ENCODE measurements around the gene LRRC25. TPM values are rescaled to one million over a fixed set of nuclear protein-coding genes. Genes with fewer than 3 reads are reported as not detected.
"Not testable (repeated sequence)": the region's sequence is repeated elsewhere in the genome, so short reads cannot be mapped to it uniquely, and the experiment has no call there.

LRRC25 gene
- polyA plus RNA-seq, 3 donors, result 0.75 to 1.6 (median 0.88) TPM

- not testable (repeated sequence) for DNase-seq (ENCODE audit: extremely low read depth in 1 of 11, low read depth in 9 of 11, low spot score in 4 of 11)
These were observed 33.1 kb downstream of the LRRC25 start for GRCh38 chr19:18364277-18364825.

GRCh38 chr19:18363787-18364186, 33.6 kb downstream of the LRRC25 start:
- no peak for DNase-seq (ENCODE audit: extremely low read depth in 1 of 11, low read depth in 9 of 11, low spot score in 4 of 11)

GRCh38 chr19:18362934-18363542, 34.4 kb downstream of the LRRC25 start:
- no peak for DNase-seq (ENCODE audit: extremely low read depth in 1 of 11, low read depth in 9 of 11, low spot score in 4 of 11)

- DNase-seq (ENCODE audit: extremely low read depth in 1 of 11, low read depth in 9 of 11, low spot score in 4 of 11), result no peak
These were observed 35.8 kb downstream of the LRRC25 start for GRCh38 chr19:18361646-18362045.

- no peak for DNase-seq (ENCODE audit: extremely low read depth in 1 of 11, low read depth in 9 of 11, low spot score in 4 of 11)
These were observed 40.4 kb downstream of the LRRC25 start for GRCh38 chr19:18357041-18357440.

- not testable (repeated sequence) for DNase-seq (ENCODE audit: extremely low read depth in 1 of 11, low read depth in 9 of 11, low spot score in 4 of 11)
These were observed 42.7 kb downstream of the LRRC25 start for GRCh38 chr19:18354743-18355142.

GRCh38 chr19:18353378-18354005, 43.9 kb downstream of the LRRC25 start:
- DNase-seq (ENCODE audit: extremely low read depth in 1 of 11, low read depth in 9 of 11, low spot score in 4 of 11), result no peak

- no peak for DNase-seq (ENCODE audit: extremely low read depth in 1 of 11, low read depth in 9 of 11, low spot score in 4 of 11)
These were observed 45.9 kb downstream of the LRRC25 start for GRCh38 chr19:18351544-18351943.

GRCh38 chr19:18350490-18350889, 46.9 kb downstream of the LRRC25 start:
- no peak for DNase-seq (ENCODE audit: extremely low read depth in 1 of 11, low read depth in 9 of 11, low spot score in 4 of 11)

GRCh38 chr19:18349524-18350128, 47.8 kb downstream of the LRRC25 start:
- no peak for DNase-seq (ENCODE audit: extremely low read depth in 1 of 11, low read depth in 9 of 11, low spot score in 4 of 11)

GRCh38 chr19:18348818-18349339, 48.5 kb downstream of the LRRC25 start:
- DNase-seq (ENCODE audit: extremely low read depth in 1 of 11, low read depth in 9 of 11, low spot score in 4 of 11), result not testable (repeated sequence)

- no peak for DNase-seq (ENCODE audit: extremely low read depth in 1 of 11, low read depth in 9 of 11, low spot score in 4 of 11)
These were observed 49.3 kb downstream of the LRRC25 start for GRCh38 chr19:18348171-18348570.

- no peak for DNase-seq (ENCODE audit: extremely low read depth in 1 of 11, low read depth in 9 of 11, low spot score in 4 of 11)
These were observed 51.3 kb downstream of the LRRC25 start for GRCh38 chr19:18346091-18346490.

GRCh38 chr19:18345296-18345695, 52.1 kb downstream of the LRRC25 start:
- DNase-seq (ENCODE audit: extremely low read depth in 1 of 11, low read depth in 9 of 11, low spot score in 4 of 11), result no peak

- no peak for DNase-seq (ENCODE audit: extremely low read depth in 1 of 11, low read depth in 9 of 11, low spot score in 4 of 11)
These were observed 52.9 kb downstream of the LRRC25 start for GRCh38 chr19:18344582-18344950.

- DNase-seq (ENCODE audit: extremely low read depth in 1 of 11, low read depth in 9 of 11, low spot score in 4 of 11), result no peak
These were observed 55.3 kb downstream of the LRRC25 start for GRCh38 chr19:18342090-18342632.
